Esophagus muscularis mucosa (tissue), 4 donors: ENCODE results near the gene MEIS2.

ENCODE experiments used
- CTCF ChIP-seq, 3 experiments: fragments of 200-600 bp in 2 of 3; fragments of 450-650 bp in 1 of 3; sonication (generic) in 2 of 3; IDR thresholded peaks; one replicate each; pipeline ENCODE4 v1.5.1; 2017 to 2019; ENCODE audit warnings: antibody characterized with exemption in 3 of 3, mild to moderate bottlenecking in 2 of 3, moderate library complexity in 1 of 3
- EP300 ChIP-seq: sonication (generic); formaldehyde crosslinking; IDR thresholded peaks from one replicate; pipeline ENCODE4 v1.6.1; 2017; ENCODE audit warnings: antibody characterized with exemption
- POLR2A ChIP-seq: fragments of 450-650 bp; IDR thresholded peaks from one replicate; pipeline ENCODE4 v1.6.1; 2017; ENCODE audit warnings: antibody characterized with exemption, moderate library complexity, mild to moderate bottlenecking, low read depth
- POLR2AphosphoS5 ChIP-seq, 2 donors: sonication (generic); formaldehyde crosslinking; IDR thresholded peaks; one replicate each; pipeline ENCODE4 v1.6.1; 2017; ENCODE audit warnings: antibody characterized with exemption in 2 of 2

DNA sequence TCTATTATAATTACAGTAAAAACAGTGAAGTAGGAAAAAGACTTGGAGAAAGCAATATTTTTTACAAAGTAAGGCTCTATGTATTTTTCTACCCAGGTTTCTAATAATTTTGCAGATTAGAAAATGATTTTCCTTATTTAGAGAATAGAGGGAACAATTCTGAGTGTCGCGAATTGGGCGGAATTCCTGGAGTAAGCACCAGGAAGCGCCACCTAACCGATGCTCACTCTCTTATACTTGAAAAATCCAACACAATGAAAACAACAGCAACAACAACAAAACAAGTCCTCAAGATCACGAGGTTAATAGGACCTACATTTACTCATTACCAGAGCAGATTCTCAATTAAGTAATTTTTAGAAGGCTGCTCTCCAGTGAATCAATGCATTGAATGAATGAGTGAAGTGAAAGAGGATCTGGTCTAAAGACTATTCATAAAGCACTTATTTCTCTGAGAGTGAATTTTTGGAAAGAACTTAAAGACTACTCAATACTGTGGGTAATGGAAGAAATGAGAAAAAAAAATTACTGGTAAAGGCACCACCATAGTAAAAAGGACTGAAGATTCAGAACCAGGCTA, 158.0 kb downstream of the MEIS2 start:
- TF ChIP-seq CTCF (IDR thresholded peaks at IDR 0.05) (no peak), POLR2AphosphoS5 (IDR thresholded peaks at IDR 0.05) (no peak), POLR2A (no peak), EP300 (no peak)
